Measurements from ENCODE around the gene CAPN5. TPM values are rescaled to one million over a fixed set of nuclear protein-coding genes. Genes with fewer than 3 reads are reported as not detected.

The CAPN5 gene
- polyA plus RNA-seq, 3 donors, result 0.28 to 0.83 (median 0.62) TPM

DNA sequence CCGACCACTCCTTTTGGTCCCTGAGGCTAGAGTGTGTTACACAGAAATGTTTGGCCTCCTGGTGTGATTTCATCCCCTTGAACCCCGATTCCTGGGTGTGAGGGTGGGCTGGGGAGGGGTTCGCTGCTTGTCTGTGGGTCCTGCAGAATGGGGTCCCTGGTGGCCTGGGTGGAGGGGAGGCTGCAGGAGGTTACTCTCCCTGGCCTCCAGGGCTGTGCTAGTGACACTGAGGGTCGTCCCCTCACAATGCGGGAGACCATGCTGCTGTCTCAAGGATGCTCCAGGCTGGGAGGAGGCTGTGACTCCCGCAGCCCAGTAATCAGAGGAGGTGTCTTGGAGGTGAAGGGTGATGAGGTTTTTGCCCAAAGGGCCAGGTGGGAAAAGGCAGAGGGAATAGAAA, 18.9 kb downstream of the CAPN5 start:
- H2AFZ ChIP-seq (ENCODE audit: insufficient read depth, low read depth, low read length, poor library complexity, severe bottlenecking), result no peak overlapping the region
- H3K27ac ChIP-seq (ENCODE audit: low read depth in 1 of 2, low read length in 2 of 2), result no peak overlapping the region
- Mint-ChIP-seq H3K9me3 (no peaks in the 10 kb centered on the region), H3K4me1 (peaks cover 18% of the 10 kb centered on the region), H3K36me3 (no peaks in the 10 kb centered on the region), H3K4me3 (no peak overlapping the region), H3K27ac (no peak overlapping the region), H3K27me3 (ENCODE audit: low read depth in 3 of 3) (peaks cover 0 to 6% (median 0%) of the 10 kb centered on the region in 3 donors)
- H3K4me1 ChIP-seq (ENCODE audit: control insufficient read depth in 1 of 2, insufficient read depth in 2 of 2, low read length in 2 of 2), result peaks cover 14 to 15% of the 10 kb centered on the region in 2 donors
- no peaks in the 10 kb centered on the region for H3K79me2 ChIP-seq (ENCODE audit: insufficient read depth, low read length)
- no peaks in the 10 kb centered on the region for H4K20me1 ChIP-seq (ENCODE audit: insufficient read depth, low read length)
- H3K4me2 ChIP-seq (replicated peaks; ENCODE audit: extremely low read depth, low read length, poor library complexity, severe bottlenecking), result no peak overlapping the region
- 95% methylated on average over 4 of the region's 6 CpGs for WGBS (ENCODE audit: insufficient coverage)
- H3K27me3 ChIP-seq (ENCODE audit: control insufficient read depth in 2 of 2, insufficient read depth in 2 of 2, low read length in 2 of 2), result no peaks in the 10 kb centered on the region
- intact Hi-C loops (cut with micrococcal nuclease), result loop anchor here in 1 of 2 donors (10.0 kb wide), 1 partner anchor 361 kb away; no protein-coding TSS in a partner anchor
- no peaks in the 10 kb centered on the region for H3K36me3 ChIP-seq (replicated peaks in 1 of 2; ENCODE audit: control insufficient read depth in 1 of 2, insufficient read depth in 2 of 2, low read length in 2 of 2)
- no peaks in the 10 kb centered on the region for H3K9me3 ChIP-seq (replicated peaks in 1 of 2; ENCODE audit: control insufficient read depth in 1 of 2, insufficient read depth in 1 of 2, low read length in 2 of 2)
- no peak for DNase-seq
- no peak overlapping the region for H3K9ac ChIP-seq (ENCODE audit: insufficient read depth, low read length, poor library complexity, severe bottlenecking)
- H3K4me3 ChIP-seq (replicated peaks in 1 of 3; ENCODE audit: low read depth in 2 of 3, low read length in 3 of 3), result no peak overlapping the region
- TF ChIP-seq, protein P1, sequence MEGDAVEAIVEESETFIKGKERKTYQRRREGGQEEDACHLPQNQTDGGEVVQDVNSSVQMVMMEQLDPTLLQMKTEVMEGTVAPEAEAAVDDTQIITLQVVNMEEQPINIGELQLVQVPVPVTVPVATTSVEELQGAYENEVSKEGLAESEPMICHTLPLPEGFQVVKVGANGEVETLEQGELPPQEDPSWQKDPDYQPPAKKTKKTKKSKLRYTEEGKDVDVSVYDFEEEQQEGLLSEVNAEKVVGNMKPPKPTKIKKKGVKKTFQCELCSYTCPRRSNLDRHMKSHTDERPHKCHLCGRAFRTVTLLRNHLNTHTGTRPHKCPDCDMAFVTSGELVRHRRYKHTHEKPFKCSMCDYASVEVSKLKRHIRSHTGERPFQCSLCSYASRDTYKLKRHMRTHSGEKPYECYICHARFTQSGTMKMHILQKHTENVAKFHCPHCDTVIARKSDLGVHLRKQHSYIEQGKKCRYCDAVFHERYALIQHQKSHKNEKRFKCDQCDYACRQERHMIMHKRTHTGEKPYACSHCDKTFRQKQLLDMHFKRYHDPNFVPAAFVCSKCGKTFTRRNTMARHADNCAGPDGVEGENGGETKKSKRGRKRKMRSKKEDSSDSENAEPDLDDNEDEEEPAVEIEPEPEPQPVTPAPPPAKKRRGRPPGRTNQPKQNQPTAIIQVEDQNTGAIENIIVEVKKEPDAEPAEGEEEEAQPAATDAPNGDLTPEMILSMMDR (IDR thresholded peaks at IDR 0.05), result no peak

DNA sequence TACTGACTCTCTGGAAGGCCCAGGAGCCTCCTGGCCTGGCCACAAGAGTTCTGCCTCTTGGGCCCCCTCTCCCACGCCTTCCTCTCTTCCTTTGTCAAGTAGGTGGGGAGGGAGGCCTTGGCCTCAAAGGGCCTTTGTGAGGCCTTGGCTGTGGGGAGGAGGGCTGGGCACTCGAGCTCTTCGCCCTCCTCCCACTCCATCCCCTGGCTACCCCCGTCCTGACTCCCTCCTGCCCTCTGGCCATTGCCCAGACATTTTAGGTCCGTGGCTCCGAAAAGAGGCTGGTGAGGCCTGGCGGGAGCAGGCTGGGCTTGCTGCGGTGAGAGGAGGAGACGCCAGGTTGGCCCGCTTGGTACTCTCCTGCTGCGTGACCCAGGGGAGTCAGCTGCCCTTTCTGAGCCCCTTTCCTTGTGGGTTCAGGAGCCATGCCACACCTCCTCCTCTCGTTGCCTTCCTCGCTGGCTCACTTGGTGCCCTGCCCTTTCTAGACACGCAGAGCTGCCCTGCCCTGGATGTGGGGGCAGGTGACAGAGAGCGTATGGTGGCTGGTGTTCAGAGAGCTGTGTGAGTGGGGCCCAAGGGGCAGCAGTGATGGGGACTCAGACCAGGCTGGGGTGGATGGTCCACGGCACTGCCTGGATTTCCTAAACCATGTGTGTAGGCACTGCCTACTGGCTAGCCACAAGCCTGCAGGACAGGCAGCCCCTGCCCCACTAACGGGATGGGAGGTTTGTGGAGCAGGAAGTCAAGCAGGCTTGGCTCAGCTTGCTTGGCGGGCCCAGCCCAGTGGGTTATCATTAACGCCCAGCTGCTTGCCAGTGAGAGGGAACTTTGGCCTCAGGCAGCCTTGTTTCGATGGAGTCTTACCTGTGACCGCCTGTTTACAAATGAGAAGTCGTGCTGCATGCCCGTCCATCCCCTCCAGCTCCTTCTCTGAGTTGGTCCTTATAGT, 20.0 kb downstream of the CAPN5 start:
- Mint-ChIP-seq H3K4me3 (no peak overlapping the region), H3K9me3 (no peaks in the 10 kb centered on the region), H3K4me1 (peaks cover 18% of the 10 kb centered on the region), H3K27me3 (ENCODE audit: low read depth in 3 of 3) (peaks cover 0 to 6% (median 0%) of the 10 kb centered on the region in 3 donors), H3K36me3 (no peaks in the 10 kb centered on the region), H3K27ac (no peak overlapping the region)
- Histone ChIP-seq H3K9me3 (replicated peaks in 1 of 2; ENCODE audit: control insufficient read depth in 1 of 2, insufficient read depth in 1 of 2, low read length in 2 of 2) (no peaks in the 10 kb centered on the region), H3K4me2 (replicated peaks; ENCODE audit: extremely low read depth, low read length, poor library complexity, severe bottlenecking) (no peak overlapping the region), H3K36me3 (replicated peaks in 1 of 2; ENCODE audit: control insufficient read depth in 1 of 2, insufficient read depth in 2 of 2, low read length in 2 of 2) (no peaks in the 10 kb centered on the region), H3K4me1 (ENCODE audit: control insufficient read depth in 1 of 2, insufficient read depth in 2 of 2, low read length in 2 of 2) (peaks cover 14 to 15% of the 10 kb centered on the region in 2 donors), H3K79me2 (ENCODE audit: insufficient read depth, low read length) (no peaks in the 10 kb centered on the region), H3K27ac (ENCODE audit: low read depth in 1 of 2, low read length in 2 of 2) (no peak overlapping the region), H3K4me3 (replicated peaks in 1 of 3; ENCODE audit: low read depth in 2 of 3, low read length in 3 of 3) (no peak overlapping the region), H3K9ac (ENCODE audit: insufficient read depth, low read length, poor library complexity, severe bottlenecking) (no peak overlapping the region), H2AFZ (ENCODE audit: insufficient read depth, low read depth, low read length, poor library complexity, severe bottlenecking) (no peak overlapping the region), H3K27me3 (ENCODE audit: control insufficient read depth in 2 of 2, insufficient read depth in 2 of 2, low read length in 2 of 2) (no peaks in the 10 kb centered on the region), H4K20me1 (ENCODE audit: insufficient read depth, low read length) (no peaks in the 10 kb centered on the region)
- TF ChIP-seq, protein P1 (IDR thresholded peaks at IDR 0.05), result no peak
- intact Hi-C loops (cut with micrococcal nuclease), result loop anchor here in 1 of 2 donors (10.0 kb wide), 1 partner anchor 362 kb away; no protein-coding TSS in a partner anchor
- no peak for DNase-seq
- WGBS (ENCODE audit: insufficient coverage), result 87% methylated on average over 14 of the region's 23 CpGs
